Lower leg skin (tissue), 3 donors: ENCODE data around the gene MGAT3.

Experiments
- CTCF ChIP-seq, 3 donors: fragments of 450-650 bp; IDR thresholded peaks; one replicate each; pipeline ENCODE4 v1.5.1; 2016; ENCODE audit warnings: antibody characterized with exemption in 3 of 3, mild to moderate bottlenecking in 3 of 3, moderate library complexity in 2 of 3
- POLR2A ChIP-seq, 2 donors: fragments of 450-650 bp; IDR thresholded peaks; one replicate each; pipeline ENCODE4 v1.6.1; 2016 to 2017; ENCODE audit warnings: antibody characterized with exemption in 2 of 2, mild to moderate bottlenecking in 1 of 2, moderate library complexity in 1 of 2

- no peak for TF ChIP-seq CTCF (IDR thresholded peaks at IDR 0.05)
- TF ChIP-seq POLR2A (IDR thresholded peaks at IDR 0.05), result no peak
These were observed 34.1 kb upstream of the MGAT3 start for GRCh38 chr22:39422721-39423120.
